Mucosa of stomach (tissue), 1 donor: Measurements from ENCODE around the gene IQCK.

Experiments used
- H3K27me3 ChIP-seq: one replicate; pipeline ENCODE4 v1.7.0; 2013; ENCODE audit warnings: mild to moderate bottlenecking, low read length; ENCODE audit not compliant: control insufficient read depth, insufficient read depth
- H3K36me3 ChIP-seq: one replicate; pipeline ENCODE4 v1.7.0; 2013; ENCODE audit warnings: low read length; ENCODE audit not compliant: control insufficient read depth, insufficient read depth
- H3K4me1 ChIP-seq: one replicate; pipeline ENCODE4 v1.7.0; 2013; ENCODE audit warnings: mild to moderate bottlenecking, low read length; ENCODE audit not compliant: control insufficient read depth, insufficient read depth
- H3K4me3 ChIP-seq: one replicate; pipeline ENCODE4 v1.7.0; 2013; ENCODE audit warnings: low read length
- H3K9ac ChIP-seq: one replicate; pipeline ENCODE4 v1.7.0; 2013; ENCODE audit warnings: mild to moderate bottlenecking, low read length, moderate library complexity
- H3K9me3 ChIP-seq: one replicate; pipeline ENCODE4 v1.7.0; 2013; ENCODE audit warnings: mild to moderate bottlenecking, low read length, moderate library complexity; ENCODE audit not compliant: control insufficient read depth
- donor health status: Pancreatic carcinoma.

IQCK gene

GRCh38 chr16:19737306-19738038, 19.4 kb downstream of the IQCK start:
- no peak overlapping the region for H3K4me3 ChIP-seq
- no peaks in the 10 kb centered on the region for H3K4me1 ChIP-seq
- H3K27me3 ChIP-seq: no peaks in the 10 kb centered on the region
- H3K9ac ChIP-seq: no peak overlapping the region
- no peaks in the 10 kb centered on the region for H3K36me3 ChIP-seq
- no peaks in the 10 kb centered on the region for H3K9me3 ChIP-seq

- Histone ChIP-seq H3K36me3 (no peaks in the 10 kb centered on the region), H3K9me3 (no peaks in the 10 kb centered on the region), H3K4me1 (peaks cover 25% of the 10 kb centered on the region), H3K4me3 (no peak overlapping the region), H3K9ac (no peak overlapping the region), H3K27me3 (no peaks in the 10 kb centered on the region)
These were observed 23.3 kb downstream of the IQCK start for GRCh38 chr16:19741354-19741753.

GRCh38 chr16:19743816-19744159, 25.7 kb downstream of the IQCK start:
- Histone ChIP-seq H3K27me3 (no peaks in the 10 kb centered on the region), H3K9me3 (no peaks in the 10 kb centered on the region), H3K4me1 (peaks cover 30% of the 10 kb centered on the region), H3K9ac (peak overlapping the region; percentile 43), H3K4me3 (no peak overlapping the region), H3K36me3 (no peaks in the 10 kb centered on the region)

GRCh38 chr16:19744670-19745069, 26.6 kb downstream of the IQCK start:
- no peak overlapping the region for H3K9ac ChIP-seq
- peaks cover 30% of the 10 kb centered on the region for H3K4me1 ChIP-seq
- H3K4me3 ChIP-seq: no peak overlapping the region
- H3K27me3 ChIP-seq: no peaks in the 10 kb centered on the region
- no peaks in the 10 kb centered on the region for H3K9me3 ChIP-seq
- H3K36me3 ChIP-seq: no peaks in the 10 kb centered on the region

- H3K4me1 ChIP-seq: peaks cover 30% of the 10 kb centered on the region
- no peaks in the 10 kb centered on the region for H3K27me3 ChIP-seq
- H3K9ac ChIP-seq: no peak overlapping the region
These were observed 27.4 kb downstream of the IQCK start for GRCh38 chr16:19745286-19746010.

GRCh38 chr16:19746561-19746960, 28.5 kb downstream of the IQCK start:
- Histone ChIP-seq H3K27me3 (no peaks in the 10 kb centered on the region), H3K4me1 (peaks cover 31% of the 10 kb centered on the region), H3K4me3 (no peak overlapping the region), H3K9me3 (no peaks in the 10 kb centered on the region), H3K9ac (no peak overlapping the region), H3K36me3 (no peaks in the 10 kb centered on the region)

More at GRCh38 chr16:19745286-19746010, 27.4 kb downstream of the IQCK start:
- no peaks in the 10 kb centered on the region for H3K36me3 ChIP-seq
- H3K4me3 ChIP-seq: no peak overlapping the region
- H3K9me3 ChIP-seq: no peaks in the 10 kb centered on the region

GRCh38 chr16:19748389-19749168, 30.5 kb downstream of the IQCK start:
- no peak overlapping the region for H3K9ac ChIP-seq
- H3K27me3 ChIP-seq: no peaks in the 10 kb centered on the region
- no peaks in the 10 kb centered on the region for H3K9me3 ChIP-seq
- H3K36me3 ChIP-seq: no peaks in the 10 kb centered on the region
- H3K4me1 ChIP-seq: peaks cover 46% of the 10 kb centered on the region
- H3K4me3 ChIP-seq: no peak overlapping the region

GRCh38 chr16:19749571-19750080, 31.6 kb downstream of the IQCK start:
- Histone ChIP-seq H3K27me3 (no peaks in the 10 kb centered on the region), H3K4me1 (peaks cover 42% of the 10 kb centered on the region), H3K36me3 (no peaks in the 10 kb centered on the region), H3K9ac (no peak overlapping the region), H3K9me3 (no peaks in the 10 kb centered on the region), H3K4me3 (no peak overlapping the region)

GRCh38 chr16:19751478-19752385, 33.7 kb downstream of the IQCK start:
- no peaks in the 10 kb centered on the region for H3K27me3 ChIP-seq
- peaks cover 49% of the 10 kb centered on the region for H3K4me1 ChIP-seq
- H3K9ac ChIP-seq: no peak overlapping the region
- H3K4me3 ChIP-seq: no peak overlapping the region
- no peaks in the 10 kb centered on the region for H3K9me3 ChIP-seq
- no peaks in the 10 kb centered on the region for H3K36me3 ChIP-seq

- no peak overlapping the region for H3K4me3 ChIP-seq
- peaks cover 58% of the 10 kb centered on the region for H3K4me1 ChIP-seq
- H3K9ac ChIP-seq: no peak overlapping the region
- no peaks in the 10 kb centered on the region for H3K27me3 ChIP-seq
- H3K36me3 ChIP-seq: no peaks in the 10 kb centered on the region
- no peaks in the 10 kb centered on the region for H3K9me3 ChIP-seq
These were observed 36.0 kb downstream of the IQCK start for GRCh38 chr16:19753815-19754643.

GRCh38 chr16:19754644-19755036, 36.6 kb downstream of the IQCK start:
- Histone ChIP-seq H3K27me3 (no peaks in the 10 kb centered on the region), H3K9me3 (no peaks in the 10 kb centered on the region), H3K4me3 (no peak overlapping the region), H3K9ac (peak overlapping the region; percentile 9), H3K4me1 (peaks cover 58% of the 10 kb centered on the region), H3K36me3 (no peaks in the 10 kb centered on the region)
